ENCODE measurements around the gene LRIG1.

Gene LRIG1

DNA sequence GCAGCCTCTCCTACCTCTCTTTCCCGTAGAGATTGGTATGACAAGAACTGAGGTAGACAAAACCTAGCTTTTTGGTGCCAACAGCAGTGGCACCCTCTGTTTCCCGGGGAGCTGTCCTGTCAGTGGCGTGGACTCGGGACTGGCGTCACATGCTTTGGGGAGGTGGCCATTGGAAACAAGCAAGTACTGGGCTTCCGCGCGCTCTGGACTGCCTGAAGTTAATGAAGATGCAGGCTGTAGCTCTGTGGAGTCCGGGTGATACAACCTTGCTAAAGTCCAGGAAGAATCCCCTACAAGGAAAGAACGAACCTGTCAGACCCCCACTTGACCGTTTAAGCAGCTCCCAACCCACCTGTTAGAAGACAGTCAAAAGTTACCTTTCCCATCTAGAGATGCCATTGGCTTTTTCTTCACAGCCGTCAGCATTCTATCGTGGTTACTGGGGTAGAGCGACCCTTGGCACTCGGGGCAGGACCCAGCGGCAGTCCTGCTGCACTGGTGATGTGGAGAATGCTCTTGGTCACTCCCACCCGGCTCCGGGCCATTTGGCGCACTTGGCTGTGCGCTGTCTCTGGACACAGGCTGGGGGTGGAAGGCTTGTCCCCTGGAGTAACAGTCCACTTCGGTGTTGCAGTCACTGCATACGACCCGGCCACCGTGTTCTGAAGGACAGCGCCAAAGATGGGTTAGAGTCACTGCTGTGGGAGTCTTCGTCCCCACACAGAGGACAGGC lies 120.5 kb downstream of the LRIG1 start:
- DNase-seq = peak; percentile 52 to 68

DNA sequence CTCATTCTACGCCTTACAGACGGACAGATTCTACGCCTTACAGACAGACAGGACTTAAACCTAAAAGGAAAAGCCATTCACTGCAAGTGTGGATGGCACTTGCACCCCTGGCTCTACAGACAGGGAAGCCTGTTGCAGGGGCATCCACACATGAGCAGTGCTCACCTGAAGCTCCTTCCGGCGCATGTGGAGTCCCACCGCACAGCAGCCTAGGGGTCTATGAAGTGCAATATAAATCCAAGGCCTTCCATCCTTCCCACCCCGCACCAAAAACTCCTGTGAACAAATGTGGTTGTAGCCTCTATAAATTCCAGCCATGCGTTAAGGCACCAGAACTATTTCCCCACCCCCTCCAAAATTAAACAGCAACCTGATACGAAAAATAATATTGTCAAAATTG lies 121.3 kb downstream of the LRIG1 start:
- no peak for DNase-seq

DNA sequence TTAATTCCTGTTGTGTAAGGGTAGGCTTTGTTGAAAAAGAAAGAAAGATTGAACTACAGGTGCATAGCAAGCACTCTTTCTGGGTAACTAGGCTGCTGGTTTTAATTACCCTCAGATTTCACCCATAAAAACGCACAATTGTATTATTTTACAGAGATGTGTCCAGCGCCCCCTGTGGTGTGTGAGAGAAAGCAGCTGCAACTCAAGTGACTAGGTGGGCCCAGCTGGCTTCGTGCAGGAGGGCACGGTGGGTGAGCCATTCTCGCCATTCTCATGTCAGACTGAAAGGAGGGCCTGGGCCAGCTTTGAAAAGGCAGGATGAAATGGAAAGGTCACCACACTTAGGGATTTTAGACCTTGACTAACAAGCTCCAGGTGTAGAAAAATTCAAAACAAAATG lies 122.6 kb downstream of the LRIG1 start:
- no peak for DNase-seq

DNA sequence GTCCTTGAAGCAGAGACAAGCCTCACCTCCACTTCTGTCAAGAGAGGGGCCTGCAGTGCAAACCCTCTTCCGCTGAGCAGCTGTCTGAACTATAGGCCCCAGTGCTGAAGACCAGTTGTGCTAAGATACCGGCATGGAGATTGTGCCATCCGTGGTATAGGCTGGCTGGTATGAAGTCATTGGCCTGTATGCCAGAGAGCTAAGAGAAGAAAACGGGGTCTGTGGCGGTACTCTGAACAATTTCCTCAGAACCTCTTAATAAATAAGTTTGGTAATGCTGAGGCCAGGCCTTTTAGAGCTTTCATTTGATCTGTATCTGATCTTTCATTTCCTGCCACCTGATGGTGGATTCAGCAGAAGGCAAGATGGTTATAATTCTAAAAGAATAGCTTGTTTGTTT lies 123.0 kb downstream of the LRIG1 start:
- no peak for DNase-seq

DNA sequence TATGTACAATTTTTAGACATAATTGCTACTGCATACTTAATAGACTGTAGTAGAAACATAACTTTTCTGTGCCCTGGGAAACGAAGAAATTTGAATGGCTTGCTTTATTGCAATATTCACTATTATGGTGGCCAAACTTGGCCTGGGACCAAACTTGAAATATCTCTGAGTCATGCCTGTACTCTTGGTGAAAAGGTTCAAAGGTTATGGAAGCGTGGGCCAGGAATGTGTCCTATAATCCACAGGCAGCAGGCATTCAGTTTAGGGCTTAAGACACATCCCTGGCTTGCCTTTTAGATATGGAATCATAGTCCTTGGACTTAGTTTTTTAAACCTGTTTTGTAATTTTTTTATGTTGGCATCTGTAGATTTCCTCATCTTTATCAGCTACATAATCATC lies 124.3 kb downstream of the LRIG1 start:
- DNase-seq = no peak

DNA sequence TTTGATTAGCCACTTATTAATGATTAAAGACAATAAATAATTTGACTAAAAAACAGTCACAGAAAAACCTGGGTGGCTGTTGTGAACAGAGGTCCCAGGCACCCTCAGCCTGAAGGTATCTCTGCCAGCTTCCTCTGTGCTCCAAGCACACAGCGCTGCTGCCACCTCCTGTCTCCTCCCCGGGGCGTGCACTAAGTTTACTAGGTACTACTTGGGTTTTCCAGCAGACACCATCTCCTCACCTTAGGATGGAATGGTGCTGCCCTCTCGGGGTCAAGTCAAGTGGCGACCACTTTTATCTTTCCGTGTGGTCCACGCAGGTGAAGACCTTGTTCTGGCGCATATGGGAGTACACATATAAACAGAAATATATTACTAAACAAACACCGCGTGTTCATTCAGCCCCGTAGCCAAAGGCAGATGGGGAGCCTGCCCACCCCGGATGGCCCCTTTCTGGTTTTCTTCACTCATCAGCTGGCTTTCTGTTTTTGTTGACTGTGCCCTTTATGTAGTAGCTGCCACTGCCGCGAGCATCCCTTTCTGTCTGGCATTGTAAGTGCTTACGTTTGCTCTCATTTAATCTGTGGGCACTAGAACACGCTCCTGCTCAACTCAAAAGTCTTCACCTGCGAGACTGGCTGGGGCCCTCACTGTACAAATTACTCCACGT lies 128.0 kb downstream of the LRIG1 start:
- DNase-seq = peak in 1 of 2 experiments; percentile 1

DNA sequence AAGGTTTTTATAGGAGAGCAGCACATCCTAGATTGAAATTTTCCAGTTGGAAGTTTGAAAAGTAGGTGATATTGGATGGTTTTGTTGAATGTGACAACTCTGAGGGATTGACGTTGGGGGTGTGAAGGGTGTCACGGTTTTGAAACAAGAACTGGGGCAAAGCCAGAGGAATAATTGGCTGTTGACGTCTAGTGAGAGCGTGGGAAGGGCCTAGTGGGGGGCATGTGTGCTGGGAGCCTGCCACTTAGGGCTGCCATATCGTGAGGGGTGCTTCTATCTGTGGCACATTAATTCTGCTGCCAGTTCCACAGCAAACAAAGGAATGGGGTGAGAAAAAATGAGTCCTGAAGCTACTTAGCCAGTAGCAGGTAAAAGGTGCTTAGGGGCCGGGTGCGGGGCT lies 129.4 kb downstream of the LRIG1 start:
- DNase-seq = no peak

DNA sequence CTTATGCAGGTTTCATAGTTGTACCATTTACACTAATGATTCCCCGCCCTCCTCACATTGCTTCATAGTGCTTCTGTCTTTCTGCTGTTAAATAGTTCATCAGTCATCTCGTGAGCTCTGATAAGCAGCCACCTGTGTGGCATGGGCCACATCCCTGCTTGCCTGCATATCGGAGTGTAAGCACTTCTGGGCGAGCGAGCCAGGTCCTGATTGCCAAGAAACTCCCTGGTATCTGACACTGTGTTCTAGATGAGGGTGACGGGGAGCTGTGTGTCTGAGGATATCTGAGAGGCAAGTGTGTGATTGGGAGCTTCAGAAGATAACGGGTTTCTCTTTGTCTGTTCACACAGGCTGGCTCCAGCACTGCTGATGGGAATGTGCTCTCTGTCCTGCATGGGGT lies 130.6 kb downstream of the LRIG1 start:
- DNase-seq = no peak

DNA sequence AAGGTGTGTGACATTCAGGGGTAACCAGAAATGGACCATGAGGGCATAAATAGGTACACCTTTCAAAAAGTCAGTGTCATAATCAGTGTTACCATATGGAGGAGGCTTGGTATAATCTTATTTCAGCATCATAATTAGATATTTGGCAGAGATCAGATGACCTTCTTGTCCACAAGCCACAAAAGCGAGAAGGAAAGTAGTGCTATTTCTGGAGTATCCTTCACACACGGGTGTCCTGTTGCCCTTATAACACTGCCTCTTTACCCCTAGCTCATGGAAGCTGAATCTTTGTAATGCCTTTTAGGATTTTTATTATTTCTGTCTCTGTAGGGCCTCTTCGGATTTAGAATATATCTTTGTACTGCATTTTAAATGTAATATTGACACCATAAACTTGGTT lies 132.8 kb downstream of the LRIG1 start:
- no peak for DNase-seq

DNA sequence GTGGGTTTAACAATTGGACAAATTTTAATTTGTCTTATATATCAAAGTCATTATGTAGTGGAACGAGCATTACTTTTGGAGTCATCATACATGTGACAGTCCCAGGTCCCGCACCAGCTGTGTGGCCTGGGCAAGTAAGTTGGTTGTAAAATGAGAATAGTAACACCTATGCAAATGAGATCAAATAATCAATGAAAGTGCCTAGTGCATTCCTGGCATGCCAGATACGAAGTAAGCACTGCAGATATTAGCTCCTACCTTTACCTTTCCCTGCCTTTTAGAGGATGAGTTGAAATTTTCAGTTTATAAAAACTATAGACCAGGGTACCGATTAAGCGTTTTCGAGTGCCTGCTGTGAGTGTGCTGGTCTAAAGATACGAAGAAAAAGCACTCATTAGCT lies 134.1 kb downstream of the LRIG1 start:
- DNase-seq = no peak

DNA sequence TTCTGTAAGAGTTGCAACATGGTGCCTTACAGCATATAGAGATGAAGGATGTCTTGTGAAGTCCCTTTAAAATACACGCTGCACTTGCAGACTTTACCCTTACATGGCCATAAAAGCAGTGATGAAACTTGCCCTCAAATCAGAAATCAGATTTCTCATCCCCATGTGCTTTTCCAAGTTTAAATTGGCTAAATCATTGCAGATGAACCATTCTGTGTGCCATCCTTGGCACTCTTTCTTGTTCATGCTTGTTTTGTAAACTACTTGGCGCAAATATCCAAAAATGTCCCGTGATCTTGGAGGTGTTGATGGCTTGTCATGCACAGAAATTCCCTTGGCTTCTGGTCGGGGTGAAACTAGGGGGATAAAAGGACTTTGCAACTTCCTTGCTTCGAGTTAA lies 135.7 kb downstream of the LRIG1 start:
- no peak for DNase-seq

DNA sequence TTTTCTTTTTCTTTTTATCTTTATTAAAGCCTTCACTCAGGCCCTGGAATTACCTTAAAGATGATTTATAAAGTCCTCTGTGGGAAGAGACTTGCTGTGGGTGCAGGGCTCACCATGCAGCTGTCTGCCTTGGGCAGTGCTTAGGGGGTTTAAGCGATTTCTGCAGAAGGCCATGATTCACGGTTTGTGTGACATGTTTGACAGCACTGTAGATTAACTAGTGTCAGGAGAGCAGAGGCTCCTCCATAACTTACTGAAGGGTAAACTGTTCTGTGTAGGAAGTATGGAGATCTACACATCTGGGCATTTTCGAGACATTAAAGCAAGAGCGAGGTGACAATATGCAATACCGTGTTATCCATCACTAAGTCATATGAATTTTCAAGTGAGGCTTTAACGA lies 137.7 kb downstream of the LRIG1 start:
- DNase-seq = no peak

DNA sequence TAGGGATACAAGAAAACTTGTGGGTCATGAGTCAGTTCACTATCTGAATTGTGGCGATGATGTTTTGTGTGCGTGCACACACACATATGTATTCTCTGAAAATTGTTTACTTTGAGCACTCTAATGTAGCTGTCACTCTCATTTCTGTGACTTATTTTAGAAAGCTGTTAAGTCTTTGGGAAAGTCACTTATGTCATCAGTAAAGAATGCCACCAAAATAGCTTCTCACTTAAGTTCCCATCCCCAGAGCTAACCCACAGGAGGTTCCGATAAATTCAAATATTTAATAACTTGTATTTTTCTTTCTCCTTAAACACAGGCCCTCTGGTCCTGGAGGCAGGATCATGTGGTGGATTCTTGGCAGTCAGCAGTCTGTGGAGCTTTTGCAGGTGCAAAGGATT lies 138.3 kb downstream of the LRIG1 start:
- no peak for DNase-seq

DNA sequence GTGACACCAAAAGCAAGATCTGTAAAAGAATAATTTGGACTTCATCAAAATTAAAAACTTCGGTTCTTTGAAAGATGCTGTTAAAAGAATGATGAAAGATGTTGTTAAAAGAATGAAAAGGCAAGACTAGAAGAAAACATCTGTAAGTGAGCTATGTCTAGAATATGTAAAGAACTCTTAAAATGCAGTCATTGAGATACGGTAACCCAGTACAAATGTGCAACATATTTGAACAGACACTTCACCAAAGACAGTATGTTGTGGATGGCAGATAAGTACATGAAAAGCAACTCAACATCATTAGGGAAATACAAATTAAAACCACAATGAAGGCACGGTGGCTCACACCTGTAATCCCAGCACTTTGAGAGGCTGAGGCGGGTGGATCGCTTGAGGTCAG lies 139.5 kb downstream of the LRIG1 start:
- no peak for DNase-seq

DNA sequence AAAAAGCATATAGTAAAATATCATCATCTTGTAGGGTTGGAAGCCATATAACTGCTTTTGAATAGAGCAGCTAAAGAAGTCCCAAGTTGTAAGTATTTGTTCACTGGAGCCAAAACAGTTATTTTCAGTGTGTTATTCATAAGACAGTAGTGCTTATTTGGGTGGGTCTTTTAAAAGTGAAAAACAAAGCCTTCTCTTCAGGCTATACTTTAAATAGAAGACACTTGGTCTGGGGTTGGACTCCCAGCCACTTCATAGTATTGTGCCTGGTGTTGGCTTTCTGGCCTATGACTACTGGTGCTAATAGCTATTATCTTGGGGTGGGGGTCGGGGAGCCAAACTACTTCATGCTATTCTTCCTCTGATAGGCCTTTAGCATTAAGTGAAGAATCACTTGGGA lies 144.8 kb downstream of the LRIG1 start:
- DNase-seq = no peak

DNA sequence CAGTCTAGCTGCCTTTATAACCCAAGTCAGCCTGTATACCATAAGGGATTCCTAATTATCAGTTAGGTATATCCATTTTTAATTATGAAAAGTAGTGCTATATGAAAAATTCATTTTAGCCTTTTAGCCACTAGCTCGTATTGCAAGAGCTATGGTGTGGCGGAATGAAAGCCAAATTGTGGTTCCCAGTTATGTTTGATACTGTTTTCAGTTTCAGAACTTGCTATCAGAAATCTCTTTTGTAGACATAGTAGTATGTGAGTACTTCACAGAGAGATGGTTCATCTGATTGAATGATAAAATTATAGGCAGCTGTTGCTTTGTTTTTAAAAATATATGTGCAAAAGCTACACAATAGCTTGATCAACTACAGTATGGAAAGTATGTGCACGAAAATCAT lies 145.4 kb downstream of the LRIG1 start:
- DNase-seq = no peak

DNA sequence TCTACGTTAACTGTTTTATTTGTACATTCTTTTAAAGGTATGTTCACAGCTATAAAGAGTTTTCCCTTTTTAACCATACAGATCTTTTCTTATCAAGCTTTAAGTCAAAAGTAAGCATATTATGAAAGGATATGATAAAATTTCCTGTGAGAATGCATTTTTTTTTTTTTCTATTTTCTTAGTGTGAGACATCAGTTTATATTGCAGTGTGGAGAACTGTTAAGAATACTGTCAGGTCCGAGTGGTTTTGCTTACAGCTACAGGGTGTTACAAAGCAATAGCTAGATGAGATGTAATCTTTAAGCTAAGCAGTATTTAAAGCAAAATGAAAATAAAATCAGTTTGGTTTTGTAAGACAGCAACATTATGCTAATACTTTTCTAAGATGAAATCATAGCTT lies 146.8 kb downstream of the LRIG1 start:
- DNase-seq = no peak

DNA sequence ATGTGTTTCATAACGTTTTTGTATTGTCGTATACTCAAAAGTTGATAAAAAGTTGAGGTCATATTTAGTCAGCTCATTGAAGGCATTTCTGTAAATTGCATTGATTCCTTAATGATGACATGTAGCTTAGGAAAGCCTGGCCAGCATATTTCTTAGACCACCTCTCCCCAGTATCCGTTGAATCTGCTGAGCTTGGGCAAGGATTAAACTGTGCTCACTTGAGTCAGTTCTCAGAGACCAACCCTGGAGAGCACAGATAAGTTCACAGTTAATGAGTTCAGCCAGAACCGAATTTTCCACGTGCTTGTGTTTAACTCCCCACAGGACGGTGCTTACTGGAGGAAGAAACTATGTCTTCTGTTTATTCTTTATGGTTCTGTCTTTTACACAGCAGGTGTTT lies 147.3 kb downstream of the LRIG1 start:
- DNase-seq = no peak

DNA sequence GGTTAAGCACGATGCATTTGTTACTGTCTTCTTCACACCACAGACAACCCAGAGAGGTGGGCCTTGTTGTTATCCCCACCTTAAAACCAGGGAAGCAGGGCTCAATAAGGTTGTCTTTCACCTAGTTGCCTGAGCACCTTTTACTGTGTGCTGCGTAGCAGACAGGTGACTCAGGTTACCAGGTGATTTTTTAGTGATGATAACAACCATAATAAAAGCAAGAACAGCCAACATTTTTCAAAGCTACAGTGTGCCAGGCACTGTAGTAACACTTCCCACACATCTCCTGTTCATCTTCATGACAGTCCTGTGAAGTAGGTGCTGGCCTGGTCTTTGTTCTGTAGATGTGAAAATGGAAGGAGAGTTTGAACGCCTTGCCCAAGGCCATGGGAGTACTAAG lies 147.8 kb downstream of the LRIG1 start:
- no peak for DNase-seq

DNA sequence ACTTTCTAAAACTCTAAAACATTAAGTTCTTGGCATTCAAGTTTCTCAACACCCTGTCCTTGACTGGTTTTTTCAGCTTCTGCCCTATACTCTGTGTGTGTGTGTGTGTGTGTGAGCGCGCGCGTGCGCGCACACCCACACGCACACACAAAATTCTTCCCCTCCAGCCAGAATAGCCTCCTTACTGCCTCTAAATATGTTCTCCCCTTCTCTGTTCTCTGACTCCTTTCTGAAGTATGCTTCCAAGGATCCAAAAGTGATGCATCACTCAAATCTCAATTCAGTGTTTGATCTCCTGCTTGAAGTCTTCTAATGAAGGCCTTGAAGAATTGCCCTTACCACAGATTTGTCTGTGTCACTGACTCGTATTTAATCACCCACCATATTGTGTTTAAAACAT lies 150.2 kb downstream of the LRIG1 start:
- no peak for DNase-seq

DNA sequence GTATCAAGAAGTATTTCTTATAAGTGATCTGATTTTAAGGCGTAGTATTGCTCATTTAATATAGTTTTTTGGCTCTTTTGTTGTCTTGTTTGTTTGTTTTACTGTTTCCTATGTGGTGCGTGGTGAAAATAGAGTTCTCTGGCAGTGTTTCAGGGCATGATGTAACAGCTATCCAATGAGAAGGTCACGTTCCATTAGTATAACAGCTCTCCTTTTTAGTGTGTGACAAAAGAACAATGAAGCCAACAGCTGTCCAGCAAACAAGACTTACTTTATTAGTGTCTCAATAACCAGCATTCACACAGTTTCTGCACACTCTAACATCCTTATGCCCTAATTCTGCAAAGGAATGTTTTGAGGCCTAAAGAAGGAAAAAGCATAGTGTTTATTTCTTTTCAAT lies 152.1 kb downstream of the LRIG1 start:
- DNase-seq = no peak

DNA sequence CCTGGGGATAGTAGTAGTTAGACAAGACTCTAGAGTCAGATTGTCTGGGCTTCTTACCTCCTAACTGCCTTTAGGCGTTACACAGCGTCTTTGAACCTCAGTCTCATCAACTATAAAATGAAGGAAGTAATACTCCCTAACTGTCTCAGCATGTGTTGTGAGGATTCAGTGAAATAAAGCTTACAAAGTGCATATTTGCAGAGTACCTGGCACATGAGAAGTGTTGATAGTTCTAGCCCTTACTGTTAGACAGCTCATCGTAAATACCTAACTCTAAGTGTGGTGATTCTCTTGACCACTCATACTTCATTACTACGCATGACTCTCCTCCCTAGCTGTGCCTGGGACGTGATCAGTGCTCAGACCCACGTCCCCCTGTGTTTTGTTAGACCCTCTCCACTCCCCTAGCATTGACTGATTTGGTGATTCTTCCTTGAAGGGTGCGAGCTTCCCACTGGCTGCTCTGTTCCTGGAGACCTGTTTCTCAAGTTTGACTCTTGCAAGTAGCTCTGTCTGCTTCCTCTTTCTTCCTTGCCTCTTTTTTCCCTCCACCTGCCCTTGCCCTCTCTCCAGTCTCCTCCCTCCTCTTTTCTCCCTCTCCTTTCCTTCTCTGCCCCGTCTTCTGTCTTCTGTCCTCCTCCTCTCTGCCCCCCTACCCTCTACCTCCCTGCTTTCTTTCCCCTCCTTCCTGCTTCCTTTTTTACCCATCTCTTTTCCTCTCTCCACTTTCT lies 155.8 kb downstream of the LRIG1 start:
- peak; percentile 35 to 38 for DNase-seq

DNA sequence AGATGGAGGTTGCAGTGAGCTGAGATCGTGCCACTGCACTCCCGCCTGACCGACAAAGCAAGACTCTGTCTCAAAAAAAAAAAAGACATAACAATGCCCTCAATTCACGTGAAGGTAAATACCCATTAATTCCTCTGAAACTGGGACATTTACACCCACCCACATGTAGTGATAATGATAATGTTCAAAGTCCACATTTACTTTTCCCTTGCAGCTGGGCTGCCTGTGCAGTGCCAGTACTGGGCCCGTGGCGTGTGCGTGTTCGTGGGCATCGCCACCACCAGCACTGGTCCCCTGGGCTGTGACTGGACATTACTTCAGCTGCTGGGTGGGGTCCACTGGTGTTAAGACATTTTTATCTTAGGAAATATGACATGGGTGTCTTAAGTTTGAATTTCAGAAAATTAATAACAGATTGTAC lies 156.4 kb downstream of the LRIG1 start:
- no peak for DNase-seq

DNA sequence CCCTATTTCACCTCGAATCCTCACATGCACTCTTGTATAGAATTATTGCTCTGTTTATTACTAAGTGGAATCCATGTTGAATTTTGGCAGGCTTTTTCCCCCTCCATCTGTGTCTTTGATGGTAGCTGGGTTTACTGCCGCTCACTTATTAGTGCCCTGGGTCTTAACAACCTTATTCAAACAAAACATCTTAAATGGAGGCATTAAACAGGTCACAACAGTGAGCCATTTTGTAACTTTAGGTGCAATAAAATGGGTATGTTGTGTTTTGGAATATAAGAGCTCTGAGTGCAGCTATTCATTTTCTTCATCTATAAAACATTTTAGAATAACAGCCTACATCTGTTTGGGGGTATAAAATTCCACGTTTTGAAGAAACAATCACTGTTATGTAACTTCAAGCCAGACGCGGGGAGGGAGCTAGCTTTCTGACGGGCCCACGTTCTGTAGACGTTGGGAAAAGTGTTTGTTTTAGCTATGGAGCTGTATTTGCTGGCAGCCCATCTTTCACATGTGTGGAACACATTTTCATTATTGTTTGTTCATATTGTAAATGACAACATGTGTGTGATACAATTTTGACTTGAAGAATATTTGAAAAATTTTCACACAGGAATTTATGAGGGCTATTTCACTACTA lies 158.0 kb downstream of the LRIG1 start:
- no peak for DNase-seq
